Stimulated activated CD8-positive, alpha-beta memory T cell treated with anti-CD3 and anti-CD28 coated beads, Interleukin-4, amount 100 ng/mL, for 48 hours (primary cell): ENCODE results near the gene PIK3R6.

Experiments
- DNase-seq: peaks from one replicate; pipeline ENCODE4 v3.0.0-alpha.2; 2020

Gene PIK3R6

DNA sequence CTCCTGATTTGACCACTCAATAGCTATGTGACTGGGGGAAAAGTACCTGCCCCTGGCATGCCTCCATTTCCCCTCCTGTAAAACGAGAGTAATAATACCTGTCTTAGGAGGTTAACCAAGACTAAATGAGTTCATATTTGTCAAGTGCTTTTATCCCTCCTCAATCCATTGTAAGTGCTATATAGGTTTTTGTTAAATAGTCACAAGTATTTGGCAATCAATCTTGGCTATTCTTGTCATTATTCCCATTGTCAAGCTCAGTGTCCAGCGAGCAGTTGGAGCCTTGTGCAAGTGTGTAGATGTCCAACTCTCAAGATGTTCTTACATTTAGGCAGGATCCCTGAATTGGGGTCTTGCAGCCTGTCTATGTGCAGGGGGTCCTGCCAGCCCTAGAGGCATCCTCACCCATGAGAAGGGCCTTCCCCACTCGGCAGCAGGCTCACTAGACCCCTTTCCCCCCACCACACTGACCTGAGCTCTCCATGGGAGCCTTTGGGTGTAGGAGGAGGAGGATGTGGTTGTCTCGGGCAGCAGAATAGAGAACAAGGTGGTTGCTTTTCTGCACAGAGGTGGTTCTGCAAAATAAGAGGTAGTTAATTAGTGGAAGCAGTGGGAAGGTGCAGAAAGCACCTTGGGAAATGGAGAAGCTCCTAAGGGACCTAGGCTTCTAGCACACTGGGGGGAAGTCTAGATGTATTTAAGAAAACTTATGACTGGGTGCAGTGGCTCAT, 18.0 kb downstream of the PIK3R6 start:
- DNase-seq: no peak

DNA sequence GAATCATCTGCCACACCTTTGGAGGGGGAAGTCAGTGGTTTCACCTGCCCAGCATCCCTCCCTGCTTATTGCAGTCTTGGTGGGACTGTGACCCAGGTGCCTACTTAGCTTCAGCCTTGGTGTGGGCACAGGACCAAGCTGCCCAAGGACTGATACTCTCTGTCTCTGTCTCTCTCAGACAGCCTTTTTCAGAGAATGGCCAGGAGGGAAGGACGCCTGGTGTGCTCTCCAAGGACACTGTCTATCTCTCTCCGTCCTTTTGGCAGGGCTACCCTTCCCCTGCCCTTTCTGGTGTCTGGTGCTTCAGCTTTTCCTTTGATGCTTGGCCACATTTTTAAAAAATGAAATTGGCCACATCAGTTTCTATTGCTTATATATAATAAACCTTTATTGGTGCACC, 19.6 kb downstream of the PIK3R6 start:
- no peak for DNase-seq

DNA sequence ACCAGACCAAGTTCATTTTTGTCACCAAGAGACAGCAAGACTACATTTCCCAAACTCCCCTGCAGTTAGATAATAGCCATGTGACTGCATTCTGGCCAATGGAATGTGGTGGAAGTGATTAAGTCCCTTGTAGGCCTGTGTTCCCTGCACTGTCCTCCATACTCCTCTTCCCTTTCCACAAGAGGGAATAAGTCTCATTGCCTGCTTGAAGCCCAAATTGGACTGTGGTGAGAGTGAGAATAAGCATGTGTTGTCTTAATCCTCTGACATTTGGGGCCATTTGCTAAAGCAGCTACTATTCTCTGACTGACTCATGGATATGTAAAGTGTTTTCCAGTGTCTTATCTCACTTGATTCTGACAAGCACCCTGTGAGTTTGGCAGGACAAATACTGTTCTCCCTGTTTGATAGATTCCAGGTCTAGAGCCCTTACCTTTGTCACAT, 20.7 kb downstream of the PIK3R6 start:
- no peak for DNase-seq

DNA sequence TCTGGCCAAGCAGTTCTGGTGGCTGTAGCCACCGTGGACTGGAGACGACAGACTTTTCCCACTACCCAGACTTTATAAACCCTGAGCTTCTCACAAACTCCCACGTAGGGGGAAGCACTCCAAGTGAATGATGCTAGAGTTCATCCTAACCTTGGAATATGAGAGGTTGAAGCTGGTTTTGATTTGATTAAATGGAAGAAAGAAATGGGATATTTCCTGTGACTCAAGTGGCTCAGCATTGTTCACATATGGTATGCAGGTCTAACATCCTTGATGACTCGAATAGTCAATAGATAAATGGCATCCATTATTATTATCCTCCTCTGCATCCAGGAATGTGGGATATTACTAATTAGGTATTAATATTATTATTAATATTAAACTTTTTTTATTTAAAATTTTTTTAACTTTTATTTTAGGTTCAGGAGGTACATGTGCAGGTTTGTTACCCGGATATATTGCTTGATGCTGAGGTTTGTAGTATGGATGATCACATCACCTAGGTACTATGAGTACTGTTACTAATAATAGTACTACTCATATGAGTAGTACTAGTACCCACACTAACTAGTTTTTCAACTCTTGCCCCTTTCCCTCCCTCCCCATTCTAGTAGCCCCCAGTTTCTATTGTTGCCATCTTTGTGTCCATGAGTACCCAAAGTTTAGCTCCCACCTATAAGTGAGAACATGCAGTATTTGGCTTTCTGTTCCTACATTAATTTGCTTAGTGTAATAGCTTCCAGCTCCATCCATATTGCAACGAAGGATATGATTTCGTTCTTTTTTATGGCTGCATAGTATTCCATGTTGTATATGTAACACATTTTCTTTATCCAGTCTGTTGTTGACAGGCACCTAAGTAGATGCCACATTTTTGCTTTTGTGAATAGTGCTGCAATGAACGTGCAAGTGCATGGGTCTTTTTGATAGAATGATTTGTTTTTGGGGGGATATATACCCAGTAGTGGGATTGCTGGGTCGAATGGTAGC, 22.9 kb downstream of the PIK3R6 start:
- no peak for DNase-seq

DNA sequence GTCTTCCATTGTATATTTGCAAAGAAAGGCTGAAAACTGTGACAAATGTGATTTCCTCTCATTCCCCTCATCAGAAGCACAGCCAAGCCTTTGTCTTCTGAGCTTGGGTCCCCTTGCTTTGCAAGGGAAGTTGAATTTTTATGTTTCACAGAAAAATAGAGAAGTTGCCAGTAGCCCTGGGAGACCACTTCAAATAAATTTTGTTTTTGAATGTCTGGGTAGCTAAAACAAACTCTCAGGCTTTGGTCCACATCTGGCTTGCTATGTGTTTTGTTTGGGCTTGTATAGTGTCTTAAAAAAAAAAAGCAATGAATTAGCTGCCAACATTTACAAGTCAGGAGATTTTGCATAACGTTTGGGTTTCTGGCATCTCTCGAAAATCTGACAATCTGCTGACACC, 24.1 kb downstream of the PIK3R6 start:
- no peak for DNase-seq

DNA sequence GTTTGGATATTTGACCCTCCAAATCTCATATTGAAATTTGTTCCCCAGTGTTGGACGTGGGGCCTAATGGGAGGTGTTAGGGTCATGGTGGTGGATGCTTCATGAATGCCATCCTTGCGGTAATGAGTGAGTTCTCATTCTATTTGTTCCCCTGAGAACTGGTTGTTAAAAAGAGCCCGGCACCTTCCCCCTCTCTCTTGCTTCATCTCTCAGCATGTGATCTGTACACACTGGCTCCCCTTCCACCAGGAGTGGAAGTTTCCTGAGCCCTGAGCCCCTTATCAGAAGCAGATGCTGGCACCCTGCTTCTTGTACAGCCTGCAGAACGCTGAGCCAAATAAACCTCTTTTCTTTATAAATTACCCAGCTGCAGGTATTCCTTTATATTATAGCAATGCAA, 25.6 kb downstream of the PIK3R6 start:
- DNase-seq: no peak

DNA sequence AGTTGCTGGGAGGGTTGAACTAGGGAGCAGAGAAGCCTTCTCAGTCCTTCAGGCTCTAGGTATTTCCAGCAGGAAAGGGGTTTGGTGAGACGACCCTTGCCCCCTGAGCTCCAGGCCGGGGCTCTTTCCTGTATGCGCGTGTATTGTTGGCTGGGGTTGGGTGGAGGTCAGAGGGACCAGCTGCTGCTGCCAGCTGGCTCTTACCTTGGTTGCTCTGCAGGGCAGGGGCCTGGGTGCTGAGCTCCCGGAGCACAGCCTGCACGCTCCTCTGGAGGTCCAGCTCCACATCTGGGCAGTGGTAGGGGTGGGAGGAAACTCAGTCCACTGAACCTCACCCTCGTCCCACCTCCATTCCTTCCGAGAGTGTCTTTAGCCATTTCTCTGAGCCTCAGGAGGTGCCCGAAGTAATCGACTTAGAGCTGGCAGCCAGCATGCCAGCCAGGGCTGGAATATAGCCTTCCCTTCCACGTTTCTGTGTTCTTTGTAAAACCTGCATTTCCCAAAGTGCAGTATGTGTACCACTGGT, 28.0 kb downstream of the PIK3R6 start:
- DNase-seq: no peak

DNA sequence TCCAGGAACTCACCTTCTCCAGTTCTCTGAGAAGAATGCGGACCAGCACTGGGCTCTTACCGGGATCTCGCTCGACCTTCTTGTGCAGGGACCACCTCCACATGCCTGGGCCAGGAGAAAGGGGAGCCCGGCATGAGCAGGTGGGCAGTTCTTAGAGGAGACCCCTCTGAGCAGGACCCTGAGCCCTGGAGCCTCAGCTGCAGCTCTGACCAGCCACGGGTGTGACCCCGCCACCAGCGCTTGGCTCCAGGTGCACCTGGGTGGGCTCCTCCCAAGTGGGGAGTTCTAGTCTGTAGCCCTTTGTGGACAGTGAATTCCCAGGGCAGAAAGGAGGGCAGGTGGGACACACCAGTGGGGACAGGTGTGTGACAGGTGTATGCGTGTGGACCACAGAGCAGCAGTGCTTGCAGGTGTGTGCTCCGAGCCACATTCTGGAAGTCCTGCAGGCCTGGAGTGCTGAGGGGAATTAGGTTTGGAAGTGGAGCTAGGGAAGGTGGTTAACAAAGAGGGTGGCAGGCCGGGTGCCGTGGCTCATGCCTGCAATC, 28.9 kb downstream of the PIK3R6 start:
- DNase-seq: no peak

DNA sequence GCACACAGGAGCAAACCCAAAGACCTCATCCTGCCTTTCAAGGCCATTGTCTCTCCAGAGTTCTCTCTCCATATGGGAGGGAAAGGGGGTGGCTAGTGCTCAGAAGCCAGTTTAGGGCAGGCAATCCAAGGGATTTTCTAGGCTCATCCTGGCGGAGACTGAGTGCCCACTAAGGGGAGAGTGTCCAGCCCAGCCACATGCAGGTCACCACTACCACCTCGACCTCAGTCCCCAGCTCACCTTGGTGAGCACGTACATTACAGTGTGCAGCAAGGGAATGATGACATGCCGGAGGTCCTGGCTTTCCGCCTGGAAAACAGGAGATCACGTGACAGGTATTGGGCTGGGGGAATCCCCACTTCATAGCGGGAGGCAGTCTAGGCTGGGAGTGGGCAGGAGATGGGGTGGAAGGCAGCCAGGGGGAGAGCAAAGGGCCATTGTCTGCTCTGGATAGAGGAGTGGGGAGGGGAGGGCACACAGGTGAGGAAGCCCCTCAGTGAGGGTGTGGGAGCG, 29.9 kb downstream of the PIK3R6 start:
- DNase-seq: no peak

DNA sequence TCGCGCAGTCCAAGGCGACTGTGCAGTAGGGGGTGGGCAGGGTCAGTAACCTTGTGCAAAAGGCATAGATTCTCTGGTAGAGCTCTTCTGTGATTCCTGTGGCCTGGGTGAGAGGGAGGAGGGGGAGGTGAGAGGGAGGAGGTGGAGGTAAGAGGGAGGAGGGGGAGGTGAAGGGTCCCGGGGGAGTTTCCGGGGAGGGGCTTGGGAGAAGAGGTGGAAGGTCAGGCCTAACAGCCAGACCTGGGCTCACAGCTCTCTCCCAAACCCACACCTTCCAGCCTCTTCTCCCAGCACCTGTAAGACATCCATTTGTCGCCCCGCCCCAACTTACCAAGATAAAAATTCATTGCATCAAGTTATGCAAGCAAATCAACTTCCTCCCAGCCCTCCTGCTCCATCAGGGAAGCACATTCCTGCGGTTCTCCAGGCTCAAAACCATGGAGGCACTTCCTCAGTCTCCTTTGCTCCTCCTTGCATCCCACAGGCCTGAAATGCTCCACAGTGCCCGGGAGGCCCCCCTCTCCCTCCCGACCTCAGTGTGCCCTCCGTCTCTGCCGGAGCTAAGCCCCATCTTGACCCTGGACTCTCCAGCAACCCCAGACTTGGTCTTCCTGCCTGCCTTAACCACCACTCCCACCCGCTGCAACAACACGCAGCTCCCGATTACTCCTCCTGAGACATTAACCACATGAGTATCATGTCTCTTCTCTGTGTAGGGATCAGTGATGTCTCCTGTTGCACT, 30.5 kb downstream of the PIK3R6 start:
- DNase-seq: no peak

DNA sequence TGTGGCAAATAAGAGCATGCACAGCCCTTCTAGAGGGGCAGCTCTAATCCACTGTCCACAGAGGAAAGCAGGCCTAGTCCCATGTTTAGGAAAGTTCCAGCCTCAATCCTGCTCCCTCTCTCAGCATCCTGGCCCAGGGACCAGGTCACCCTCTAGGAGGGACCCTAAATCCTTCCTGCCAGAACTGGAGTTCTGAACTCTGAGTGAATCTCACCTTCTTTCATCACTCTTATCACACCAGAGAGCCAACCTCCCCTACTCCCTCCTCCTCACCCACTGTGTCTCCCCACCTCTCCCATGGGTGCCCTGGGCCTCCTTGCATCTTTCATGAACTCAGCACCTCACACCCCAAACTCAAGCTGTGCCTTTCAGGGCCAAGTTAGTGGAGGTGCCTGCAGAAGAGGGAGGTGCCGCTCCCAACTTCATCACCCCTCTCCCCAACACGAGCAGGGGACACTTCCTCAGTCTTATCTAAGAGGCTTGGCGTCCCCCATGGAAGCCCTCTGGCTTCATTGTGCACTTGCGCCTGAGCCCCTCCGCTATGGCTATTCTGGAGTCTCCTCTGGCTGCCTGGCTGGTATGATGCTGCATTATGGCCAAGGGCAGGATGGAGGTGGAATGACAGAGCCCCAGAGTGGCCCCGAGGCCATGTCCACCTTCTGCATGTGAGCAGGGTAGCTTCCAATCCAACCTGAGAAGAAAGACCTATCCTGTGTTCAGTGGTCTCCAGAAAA, 31.7 kb downstream of the PIK3R6 start:
- no peak for DNase-seq

DNA sequence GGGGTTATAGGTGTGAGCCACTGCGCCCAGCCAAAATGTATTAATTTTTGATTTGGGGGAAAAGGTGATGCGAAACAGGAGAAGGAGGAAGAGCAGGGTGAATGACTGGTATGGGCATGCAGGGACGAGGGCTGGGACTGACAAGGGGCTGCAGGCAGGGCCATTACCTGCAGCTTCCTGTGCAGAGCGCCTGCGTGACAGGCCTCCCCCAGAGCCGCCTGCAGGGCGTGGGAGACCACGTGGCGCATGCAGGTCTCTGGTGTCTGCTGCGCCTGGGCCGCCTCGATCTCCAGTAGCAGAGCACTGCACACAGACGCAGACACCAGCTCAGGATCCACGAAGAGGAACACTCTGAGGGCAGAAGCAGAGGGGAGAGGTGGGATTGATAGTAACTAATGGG, 32.4 kb downstream of the PIK3R6 start:
- DNase-seq: no peak

DNA sequence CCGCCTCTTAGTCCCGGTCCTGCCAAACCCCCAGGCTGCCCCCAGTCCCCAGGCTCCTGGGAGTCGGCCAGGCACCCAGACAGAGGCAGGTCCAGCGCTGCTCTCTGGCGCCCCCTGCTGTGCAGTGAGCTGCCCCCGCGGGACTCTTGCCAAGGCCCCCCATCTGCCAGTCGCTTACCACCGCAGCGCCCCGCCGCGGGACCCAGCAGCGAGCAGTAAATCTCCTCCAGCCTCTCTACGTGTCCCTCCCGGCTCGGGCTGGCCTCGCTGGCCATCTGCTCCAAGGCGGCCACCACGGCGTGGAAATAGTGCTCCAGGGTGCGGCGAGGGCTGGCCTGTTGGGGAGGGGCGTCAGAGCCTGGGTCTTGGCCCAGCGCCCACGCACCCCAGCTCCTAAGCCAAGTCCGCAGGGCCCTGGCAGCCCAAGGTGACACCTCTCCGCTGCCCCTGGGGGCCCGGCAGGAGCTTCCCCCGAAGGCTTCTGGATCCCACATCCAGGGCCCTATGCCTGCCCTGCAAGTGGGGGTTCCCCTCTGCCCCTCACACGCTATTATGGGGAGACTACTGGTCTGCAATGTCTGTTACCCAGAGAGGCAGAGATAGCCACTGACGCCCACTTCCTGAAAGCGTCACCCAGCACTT, 34.6 kb downstream of the PIK3R6 start:
- DNase-seq: peak; percentile 80

DNA sequence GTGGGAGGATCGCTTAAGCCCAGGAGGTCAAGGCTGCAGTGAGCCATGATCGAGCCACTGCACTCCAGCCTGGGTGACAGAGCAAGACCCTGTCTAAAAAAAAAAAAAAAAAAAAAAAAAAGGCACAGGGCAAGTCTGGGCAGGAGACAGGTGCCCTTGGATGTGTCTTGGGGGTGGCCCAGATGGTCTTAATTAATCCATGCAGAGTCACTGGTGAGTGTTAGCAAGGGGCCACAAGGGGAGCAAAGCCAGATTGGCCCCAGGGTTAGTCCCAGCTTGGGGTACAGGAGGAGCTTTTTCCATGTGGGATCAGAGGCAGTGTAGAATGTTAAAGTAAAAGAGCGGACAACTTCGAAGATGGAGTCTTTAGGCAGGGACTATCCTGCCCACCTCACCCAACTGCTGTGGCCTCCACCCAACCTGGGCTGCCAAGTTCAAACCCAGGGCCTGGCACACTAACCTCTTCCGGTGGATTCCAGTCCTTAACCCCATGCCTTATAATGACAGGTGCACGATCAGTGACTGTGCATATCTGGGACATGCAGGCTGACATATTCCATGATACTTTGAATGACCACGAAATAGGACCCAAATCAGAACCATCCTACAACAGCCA, 36.1 kb downstream of the PIK3R6 start:
- DNase-seq: no peak

DNA sequence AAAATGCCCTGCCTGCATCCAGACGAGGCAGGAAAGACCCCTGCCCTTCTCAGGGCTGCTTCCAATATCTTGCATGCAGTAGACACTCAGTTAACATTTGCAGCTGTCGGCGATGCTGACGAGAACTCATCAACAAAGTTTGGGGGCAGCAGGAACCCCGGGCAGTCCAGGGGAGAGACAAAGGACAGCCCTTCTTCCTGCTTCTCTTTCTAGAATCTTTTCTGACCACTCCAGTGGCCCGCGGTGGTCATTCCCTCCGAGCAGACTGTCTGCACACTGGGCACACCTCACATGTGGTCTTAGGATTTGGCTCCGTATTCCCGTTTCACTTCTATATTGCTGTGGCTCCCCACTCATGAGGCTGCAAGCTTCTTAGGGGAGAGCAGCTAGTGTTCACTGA, 37.3 kb downstream of the PIK3R6 start:
- no peak for DNase-seq

DNA sequence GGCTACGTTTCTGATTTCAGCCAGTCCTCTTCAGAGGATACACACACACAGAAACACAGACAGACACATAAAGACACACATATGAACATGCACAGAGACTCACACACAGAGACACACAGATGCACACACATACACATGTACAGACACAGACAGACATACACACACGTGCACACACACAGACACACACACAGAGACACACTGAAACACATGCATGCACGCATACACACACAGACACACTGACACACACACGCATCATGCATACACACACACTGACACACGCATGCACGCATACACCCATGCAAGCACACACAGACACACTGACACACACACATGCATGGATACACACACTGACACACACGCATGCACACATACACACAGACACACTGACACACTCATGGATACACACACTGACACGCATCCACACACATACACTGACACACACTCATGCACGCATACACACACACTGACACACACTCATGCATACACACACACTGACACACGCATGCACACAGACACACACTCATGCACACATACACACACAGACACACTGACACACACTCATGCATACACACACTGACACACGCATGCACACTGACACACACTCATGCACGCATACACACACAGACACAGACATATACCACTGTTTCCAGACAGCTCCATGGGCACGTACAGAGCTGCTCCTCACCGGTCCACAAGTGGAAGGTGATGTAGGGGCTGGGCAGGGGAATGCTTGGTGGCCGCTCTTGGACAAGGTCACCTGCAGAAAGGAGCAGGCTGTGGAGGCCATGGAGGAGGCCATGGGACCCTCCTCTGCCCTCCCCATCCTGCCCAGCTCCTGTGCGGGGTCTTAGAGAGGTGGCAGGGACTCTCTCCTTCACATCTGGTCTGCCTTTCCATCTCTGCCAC, 38.2 kb downstream of the PIK3R6 start:
- DNase-seq: no peak

DNA sequence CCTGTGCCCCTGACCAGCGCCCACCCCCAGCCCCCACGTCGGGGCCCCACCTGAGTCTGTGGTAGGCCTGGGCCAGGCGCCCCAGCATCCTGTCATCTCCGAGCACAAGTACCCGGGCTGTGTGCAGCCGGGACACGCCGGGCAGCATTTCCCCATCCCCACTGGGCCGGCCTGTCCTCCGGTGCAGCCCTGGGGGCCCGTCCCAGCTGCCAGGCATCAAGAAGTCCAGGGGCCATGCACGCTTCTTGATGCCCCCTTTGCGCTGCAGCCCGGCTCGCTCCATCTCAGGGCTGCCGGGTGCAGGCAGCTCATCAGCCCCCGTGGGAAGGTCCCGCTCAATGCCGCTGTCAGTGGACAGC, 39.0 kb downstream of the PIK3R6 start:
- no peak for DNase-seq

DNA sequence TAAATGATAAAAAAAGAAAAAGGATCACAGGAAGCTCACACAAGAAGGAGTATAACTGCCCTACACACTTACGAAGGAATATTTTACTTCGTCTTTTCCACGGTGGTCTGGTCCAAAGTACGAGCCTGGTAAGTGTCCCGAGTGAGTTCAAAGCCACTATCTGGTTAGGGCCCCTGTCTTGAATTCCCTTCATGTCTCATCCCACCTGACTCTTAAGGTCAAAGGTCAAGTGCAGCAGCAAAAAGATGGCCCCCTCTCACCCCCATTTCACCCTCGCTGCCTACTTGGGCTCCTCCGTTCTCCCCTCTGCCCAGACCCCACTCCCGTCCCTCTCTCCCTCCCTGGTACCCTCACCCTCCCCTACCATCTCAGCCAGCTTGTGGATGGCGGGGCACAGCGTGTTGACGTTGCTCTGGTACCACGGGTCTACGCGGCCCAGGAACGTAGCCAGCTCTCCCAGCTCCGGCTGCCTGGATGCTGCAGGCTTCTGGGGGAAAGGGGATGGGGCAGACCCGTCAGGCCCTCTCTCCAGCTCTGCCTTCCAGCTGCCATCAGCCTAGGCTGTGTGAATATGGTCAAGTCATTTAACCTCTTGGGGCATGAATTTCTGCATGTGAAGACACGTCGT, 40.6 kb downstream of the PIK3R6 start:
- no peak for DNase-seq

DNA sequence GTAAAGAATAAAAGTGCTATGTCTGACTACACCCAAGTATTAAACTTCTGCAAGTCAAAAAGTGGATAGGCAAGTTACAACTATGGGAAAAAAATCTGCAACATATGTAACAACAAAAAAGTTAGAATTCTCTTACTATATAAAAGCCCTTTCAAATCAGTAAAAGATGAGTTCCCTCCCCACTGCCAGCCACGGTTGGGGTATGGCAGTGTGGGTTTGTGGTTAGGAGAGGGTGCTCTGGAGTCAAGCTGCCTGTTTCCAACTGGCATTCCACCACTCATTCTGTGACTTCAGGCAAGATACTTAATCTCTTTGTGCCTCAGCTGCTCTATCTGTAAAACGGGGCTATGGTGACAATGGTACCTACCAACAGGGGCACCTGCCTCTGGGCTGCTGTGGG, 41.7 kb downstream of the PIK3R6 start:
- no peak for DNase-seq
